Measurements from ENCODE around the gene ARHGDIA. TPM values are rescaled to one million over a fixed set of nuclear protein-coding genes. Genes with fewer than 3 reads are reported as not detected.

Gene ARHGDIA
- total RNA-seq, 1 donor from 2014 or later, result 396 TPM

DNA sequence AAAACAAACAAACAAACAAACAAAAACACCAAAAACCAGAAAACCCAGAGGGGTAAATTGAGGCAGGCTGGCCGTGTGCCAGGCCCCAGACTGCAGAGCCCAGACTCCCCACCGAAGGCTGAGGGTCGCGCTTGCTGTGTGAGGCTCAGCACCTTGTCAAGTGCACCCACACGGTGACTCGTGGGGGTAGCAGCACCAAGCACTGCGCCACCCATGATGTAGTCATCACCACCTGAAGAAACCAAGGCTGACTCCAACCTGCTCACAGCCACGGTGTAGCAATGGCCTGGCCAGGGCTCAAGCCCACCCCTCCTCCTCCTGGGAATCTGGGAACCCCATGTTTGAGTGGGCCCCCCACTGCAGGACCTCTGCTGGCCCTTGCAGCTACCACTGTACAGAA lies 50.0 kb downstream of the ARHGDIA start:
- no peaks in the 10 kb centered on the region for H3K9me3 Mint-ChIP-seq
- TF ChIP-seq, protein P1, sequence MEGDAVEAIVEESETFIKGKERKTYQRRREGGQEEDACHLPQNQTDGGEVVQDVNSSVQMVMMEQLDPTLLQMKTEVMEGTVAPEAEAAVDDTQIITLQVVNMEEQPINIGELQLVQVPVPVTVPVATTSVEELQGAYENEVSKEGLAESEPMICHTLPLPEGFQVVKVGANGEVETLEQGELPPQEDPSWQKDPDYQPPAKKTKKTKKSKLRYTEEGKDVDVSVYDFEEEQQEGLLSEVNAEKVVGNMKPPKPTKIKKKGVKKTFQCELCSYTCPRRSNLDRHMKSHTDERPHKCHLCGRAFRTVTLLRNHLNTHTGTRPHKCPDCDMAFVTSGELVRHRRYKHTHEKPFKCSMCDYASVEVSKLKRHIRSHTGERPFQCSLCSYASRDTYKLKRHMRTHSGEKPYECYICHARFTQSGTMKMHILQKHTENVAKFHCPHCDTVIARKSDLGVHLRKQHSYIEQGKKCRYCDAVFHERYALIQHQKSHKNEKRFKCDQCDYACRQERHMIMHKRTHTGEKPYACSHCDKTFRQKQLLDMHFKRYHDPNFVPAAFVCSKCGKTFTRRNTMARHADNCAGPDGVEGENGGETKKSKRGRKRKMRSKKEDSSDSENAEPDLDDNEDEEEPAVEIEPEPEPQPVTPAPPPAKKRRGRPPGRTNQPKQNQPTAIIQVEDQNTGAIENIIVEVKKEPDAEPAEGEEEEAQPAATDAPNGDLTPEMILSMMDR (IDR thresholded peaks at IDR 0.05), result no peak
- peaks cover 4% of the 10 kb centered on the region for H3K4me1 Mint-ChIP-seq
- H3K4me3 Mint-ChIP-seq, result no peak overlapping the region
- intact Hi-C loops (cut with micrococcal nuclease), result no loop called here
- H3K27ac Mint-ChIP-seq, result no peak overlapping the region
- ChIA-PET CTCF (no interaction called here), POLR2A (interaction anchor here (1.7 kb wide), 1 partner anchor 12 kb away, joined by 6 read pairs; the partner anchor contains the start of gene MCRIP1)
- no peaks in the 10 kb centered on the region for H3K27me3 Mint-ChIP-seq
- no peak for ATAC-seq (ENCODE audit: low read depth)
- no peak for DNase-seq
- peaks cover 15% of the 10 kb centered on the region for H3K36me3 Mint-ChIP-seq (ENCODE audit: low read depth)

DNA sequence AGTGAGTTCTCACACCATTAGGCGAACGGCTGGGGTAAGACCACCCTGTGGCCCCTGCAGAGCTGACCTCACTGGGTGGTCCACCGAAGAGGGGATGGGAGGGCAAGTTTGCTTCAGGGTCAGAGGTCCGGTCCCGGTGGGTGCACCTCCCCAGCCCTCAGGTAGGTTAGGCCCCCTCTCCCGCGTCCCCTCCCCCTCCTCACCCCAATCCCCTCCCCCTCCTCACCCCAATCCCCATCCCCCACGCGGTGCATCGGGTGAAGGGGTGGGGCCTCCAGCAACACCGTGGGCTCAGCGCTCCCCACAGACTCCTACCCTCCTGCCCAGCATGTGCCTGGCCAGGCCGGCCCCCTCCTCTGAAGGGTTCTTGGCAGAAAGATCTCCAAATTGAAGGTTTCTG lies 51.4 kb downstream of the ARHGDIA start:
- ATAC-seq (ENCODE audit: low read depth) (no peak), DNase-seq (no peak)
- TF ChIP-seq, protein P1 (IDR thresholded peaks at IDR 0.05), result no peak
- H3K9me3 Mint-ChIP-seq, result no peaks in the 10 kb centered on the region
- H3K27me3 Mint-ChIP-seq, result no peaks in the 10 kb centered on the region
- ChIA-PET POLR2A (no interaction called here), CTCF (no interaction called here)
- H3K36me3 Mint-ChIP-seq (ENCODE audit: low read depth), result peaks cover 12% of the 10 kb centered on the region
- intact Hi-C loops (cut with micrococcal nuclease), result no loop called here
- no peaks in the 10 kb centered on the region for H3K4me1 Mint-ChIP-seq
- no peak overlapping the region for H3K4me3 Mint-ChIP-seq
- no peak overlapping the region for H3K27ac Mint-ChIP-seq

DNA sequence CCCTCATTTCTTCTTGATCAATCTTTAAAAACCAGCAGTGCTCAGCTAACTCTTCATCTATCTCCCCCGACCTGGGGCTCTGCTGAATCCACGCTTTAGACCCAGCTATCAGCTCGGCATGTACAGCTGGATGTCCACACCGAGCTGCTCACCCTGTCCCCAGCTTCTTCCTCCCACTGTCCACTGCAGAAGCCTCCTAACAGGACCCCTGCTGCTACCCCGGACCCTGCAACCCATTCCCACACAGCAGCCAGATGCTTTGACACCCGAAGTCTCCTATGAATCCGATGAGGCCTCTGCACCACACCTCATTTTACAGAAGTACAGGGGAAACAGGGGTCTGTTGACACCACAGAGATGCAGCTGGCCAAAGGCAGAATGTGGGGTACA lies 53.4 kb downstream of the ARHGDIA start:
- TF ChIP-seq, protein P1 (IDR thresholded peaks at IDR 0.05), result no peak
- no peak for DNase-seq
- no peaks in the 10 kb centered on the region for H3K27me3 Mint-ChIP-seq
- no peak for ATAC-seq (ENCODE audit: low read depth)
- no peaks in the 10 kb centered on the region for H3K4me1 Mint-ChIP-seq
- POLR2A ChIA-PET, result no interaction called here
- H3K27ac Mint-ChIP-seq, result no peak overlapping the region
- peaks cover 3% of the 10 kb centered on the region for H3K36me3 Mint-ChIP-seq (ENCODE audit: low read depth)
- no peaks in the 10 kb centered on the region for H3K9me3 Mint-ChIP-seq
- no peak overlapping the region for H3K4me3 Mint-ChIP-seq
- intact Hi-C loops (cut with micrococcal nuclease), result no loop called here
- CTCF ChIA-PET, result no interaction called here

Other genes starting within 250 kb of the ARHGDIA start
- gene NPLOC4, start 234.2 kb downstream of the ARHGDIA start, total RNA-seq, result 96.8 and 132 TPM in 2 replicates
- gene TSPAN10, start 234.1 kb downstream of the ARHGDIA start, total RNA-seq, result 0.34 and 0.95 TPM in 2 replicates
- 0.42 and 1.2 TPM in 2 replicates for gene PDE6G, start 214.8 kb downstream of the ARHGDIA start, total RNA-seq
- gene OXLD1, start 204.7 kb downstream of the ARHGDIA start, total RNA-seq, result 36.7 and 37.3 TPM in 2 replicates
- 34.7 and 41.3 TPM in 2 replicates for gene CCDC137, start 204.6 kb downstream of the ARHGDIA start, total RNA-seq
- 30.7 and 33.3 TPM in 2 replicates for gene ARL16, start 187.5 kb downstream of the ARHGDIA start, total RNA-seq
- 132 and 151 TPM in 2 replicates for gene HGS, start 187.3 kb downstream of the ARHGDIA start, total RNA-seq
- 68.8 and 69.8 TPM in 2 replicates for gene MRPL12, start 168.0 kb downstream of the ARHGDIA start, total RNA-seq
- 6.1 and 6.4 TPM in 2 replicates for gene SLC25A10, start 159.1 kb downstream of the ARHGDIA start, total RNA-seq
- gene GCGR, start 67.2 kb downstream of the ARHGDIA start, total RNA-seq, result 0.20 TPM in 1 of 2 replicates, not detected in the other
- gene MCRIP1, start 38.0 kb downstream of the ARHGDIA start, total RNA-seq, result 75.0 and 90.4 TPM in 2 replicates
- not detected in 2 replicates for gene PPP1R27, start 36.3 kb downstream of the ARHGDIA start, total RNA-seq
- 202 and 225 TPM in 2 replicates for gene P4HB, start 10.8 kb downstream of the ARHGDIA start, total RNA-seq
- 85.3 and 99.3 TPM in 2 replicates for gene ALYREF, start 20.2 kb upstream of the ARHGDIA start, total RNA-seq
- 64.2 and 83.8 TPM in 2 replicates for gene ANAPC11, start 20.4 kb upstream of the ARHGDIA start, total RNA-seq
- gene NPB, start 30.9 kb upstream of the ARHGDIA start, total RNA-seq, result 0.24 and 0.27 TPM in 2 replicates
- gene PCYT2, start 40.1 kb upstream of the ARHGDIA start, total RNA-seq, result 40.3 and 44.1 TPM in 2 replicates
- 57.6 and 66.4 TPM in 2 replicates for gene SIRT7, start 46.8 kb upstream of the ARHGDIA start, total RNA-seq
- 27.9 and 30.7 TPM in 2 replicates for gene MAFG, start 56.4 kb upstream of the ARHGDIA start, total RNA-seq
- 28.5 and 37.2 TPM in 2 replicates for gene PYCR1, start 66.0 kb upstream of the ARHGDIA start, total RNA-seq
- not detected in 2 replicates for gene MYADML2, start 75.9 kb upstream of the ARHGDIA start, total RNA-seq
- gene NOTUM, start 89.8 kb upstream of the ARHGDIA start, total RNA-seq, result 0.22 TPM in 1 of 2 replicates, not detected in the other
- gene ASPSCR1, start 106.3 kb upstream of the ARHGDIA start, total RNA-seq, result 40.0 and 50.0 TPM in 2 replicates
- 37.4 and 41.7 TPM in 2 replicates for gene CENPX, start 151.5 kb upstream of the ARHGDIA start, total RNA-seq
- gene LRRC45, start 152.0 kb upstream of the ARHGDIA start, total RNA-seq, result 10.6 and 10.8 TPM in 2 replicates
- 0.49 TPM in 1 of 2 replicates, not detected in the other for gene RAC3, start 160.3 kb upstream of the ARHGDIA start, total RNA-seq
- 84.3 and 85.2 TPM in 2 replicates for gene DCXR, start 166.4 kb upstream of the ARHGDIA start, total RNA-seq
- gene RFNG, start 180.5 kb upstream of the ARHGDIA start, total RNA-seq, result 17.7 and 18.7 TPM in 2 replicates
- 88.7 and 94.7 TPM in 2 replicates for gene GPS1, start 180.6 kb upstream of the ARHGDIA start, total RNA-seq
- 127 and 134 TPM in 2 replicates for gene DUS1L, start 194.5 kb upstream of the ARHGDIA start, total RNA-seq
- 104 and 121 TPM in 2 replicates for gene FASN, start 226.9 kb upstream of the ARHGDIA start, total RNA-seq

Data from activated B cell treated with CpG ODN at 0.5 μM for 24 hours (primary cell).